Upper lobe of right lung (tissue), 1 donor: ENCODE data around the gene NCR3LG1. TPM values are rescaled to one million over a fixed set of nuclear protein-coding genes. Genes with fewer than 3 reads are reported as not detected.

Experiments used
- ATAC-seq: fragments of 200-7000 bp; cut with Tn5 transposase; one replicate; pipeline ENCODE4 v1.9.1; 2020; ENCODE audit warnings: mild to moderate bottlenecking, moderate library complexity
- DNase-seq: peaks from one replicate; pipeline ENCODE4 v3.0.0-alpha.2; 2020
- H3K27ac ChIP-seq: fragments of 200-600 bp; one replicate; pipeline ENCODE4 v1.8.0; 2022
- H3K27me3 ChIP-seq: fragments of 200-600 bp; one replicate; pipeline ENCODE4 v1.8.0; 2022; ENCODE audit warnings: mild to moderate bottlenecking
- H3K36me3 ChIP-seq: fragments of 200-600 bp; one replicate; pipeline ENCODE4 v1.8.0; 2022
- H3K4me1 ChIP-seq: fragments of 200-600 bp; one replicate; pipeline ENCODE4 v1.8.0; 2022
- H3K4me3 ChIP-seq: fragments of 200-600 bp; one replicate; pipeline ENCODE4 v1.8.0; 2022; ENCODE audit warnings: mild to moderate bottlenecking
- H3K9me3 ChIP-seq: fragments of 200-600 bp; one replicate; pipeline ENCODE4 v1.8.0; 2022
- intact Hi-C: fragments of 100-400 bp; cut with DNase I; formaldehyde crosslinking; loops from one replicate; pipeline ENCODE4 v1.11.0; 2022
- total RNA-seq: library from RNA; stranded (reverse); fragmentation: NEBNext Ultra II Directional; extraction: Animal tissue kit (Norgen Biotek cat#: 25700); gene quantifications from one replicate; pipeline ENCODE4 v1.2.1, GENCODE V29; 2021
- TF ChIP-seq, protein P1 (sequence below): fragments of 200-600 bp; IDR thresholded peaks from one replicate; pipeline ENCODE4 v1.8.0; 2022; ENCODE audit warnings: antibody characterized with exemption
- donor health status: DM: no; HTN: yes; CAD: no; lungs with severe emphysema.

NCR3LG1 gene
- total RNA-seq, 1 donor from 2014 or later, result 5.6 TPM

DNA sequence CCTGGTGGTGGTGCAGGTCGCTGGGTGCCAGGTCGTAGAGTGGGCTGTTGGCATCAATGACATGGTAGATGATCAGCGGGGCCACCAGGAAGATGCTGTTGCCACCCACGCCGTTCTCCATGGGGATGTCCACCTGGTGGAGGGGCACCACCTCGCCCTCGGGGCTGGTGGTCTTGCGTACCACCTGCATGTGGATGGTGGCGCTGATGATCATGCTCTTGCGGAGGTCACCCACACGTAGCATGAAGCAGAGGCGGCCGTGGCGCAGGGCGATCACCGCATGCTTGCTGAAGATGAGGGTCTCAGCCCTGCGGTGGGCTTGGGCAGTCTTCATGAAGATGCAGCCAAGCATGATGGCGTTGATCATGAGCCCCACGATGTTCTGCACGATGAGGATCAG, 35.7 kb downstream of the NCR3LG1 start:
- no peak for ATAC-seq
- DNase-seq, result no peak

DNA sequence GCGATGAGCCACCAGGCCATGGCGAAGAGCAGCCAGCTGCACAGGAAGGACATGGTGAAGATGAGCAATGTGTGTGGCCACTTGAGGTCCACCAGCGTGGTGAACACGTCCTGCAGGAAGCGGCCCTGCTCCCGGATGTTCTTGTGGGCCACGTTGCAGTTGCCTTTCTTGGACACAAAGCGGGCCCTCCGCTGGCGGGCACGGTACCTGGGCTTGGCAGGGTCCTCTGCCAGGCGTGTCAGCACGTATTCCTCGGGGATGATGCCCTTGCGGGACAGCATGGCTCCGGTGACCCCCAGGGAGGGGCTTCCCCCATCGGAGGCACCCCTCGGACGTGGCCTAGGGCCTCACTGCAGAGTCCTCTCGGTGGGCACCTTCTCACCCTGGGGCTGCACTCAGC, 36.2 kb downstream of the NCR3LG1 start:
- Histone ChIP-seq H3K9me3 (no peaks in the 10 kb centered on the region), H3K36me3 (no peaks in the 10 kb centered on the region), H3K27me3 (peaks cover 10% of the 10 kb centered on the region), H3K4me1 (peaks cover 3% of the 10 kb centered on the region), H3K4me3 (no peak overlapping the region), H3K27ac (no peak overlapping the region)
- TF ChIP-seq, protein P1, sequence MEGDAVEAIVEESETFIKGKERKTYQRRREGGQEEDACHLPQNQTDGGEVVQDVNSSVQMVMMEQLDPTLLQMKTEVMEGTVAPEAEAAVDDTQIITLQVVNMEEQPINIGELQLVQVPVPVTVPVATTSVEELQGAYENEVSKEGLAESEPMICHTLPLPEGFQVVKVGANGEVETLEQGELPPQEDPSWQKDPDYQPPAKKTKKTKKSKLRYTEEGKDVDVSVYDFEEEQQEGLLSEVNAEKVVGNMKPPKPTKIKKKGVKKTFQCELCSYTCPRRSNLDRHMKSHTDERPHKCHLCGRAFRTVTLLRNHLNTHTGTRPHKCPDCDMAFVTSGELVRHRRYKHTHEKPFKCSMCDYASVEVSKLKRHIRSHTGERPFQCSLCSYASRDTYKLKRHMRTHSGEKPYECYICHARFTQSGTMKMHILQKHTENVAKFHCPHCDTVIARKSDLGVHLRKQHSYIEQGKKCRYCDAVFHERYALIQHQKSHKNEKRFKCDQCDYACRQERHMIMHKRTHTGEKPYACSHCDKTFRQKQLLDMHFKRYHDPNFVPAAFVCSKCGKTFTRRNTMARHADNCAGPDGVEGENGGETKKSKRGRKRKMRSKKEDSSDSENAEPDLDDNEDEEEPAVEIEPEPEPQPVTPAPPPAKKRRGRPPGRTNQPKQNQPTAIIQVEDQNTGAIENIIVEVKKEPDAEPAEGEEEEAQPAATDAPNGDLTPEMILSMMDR, result no peak
- no peak for ATAC-seq
- DNase-seq, result no peak
- intact Hi-C loops, result no loop called here

More for the DNA sequence above, 35.7 kb downstream of the NCR3LG1 start:
- TF ChIP-seq, protein P1, result no peak
- intact Hi-C loops, result no loop called here
- no peaks in the 10 kb centered on the region for H3K36me3 ChIP-seq
- no peak overlapping the region for H3K4me3 ChIP-seq
- no peak overlapping the region for H3K27ac ChIP-seq
- peaks cover 3% of the 10 kb centered on the region for H3K4me1 ChIP-seq
- H3K9me3 ChIP-seq, result no peaks in the 10 kb centered on the region
- peaks cover 10% of the 10 kb centered on the region for H3K27me3 ChIP-seq

DNA sequence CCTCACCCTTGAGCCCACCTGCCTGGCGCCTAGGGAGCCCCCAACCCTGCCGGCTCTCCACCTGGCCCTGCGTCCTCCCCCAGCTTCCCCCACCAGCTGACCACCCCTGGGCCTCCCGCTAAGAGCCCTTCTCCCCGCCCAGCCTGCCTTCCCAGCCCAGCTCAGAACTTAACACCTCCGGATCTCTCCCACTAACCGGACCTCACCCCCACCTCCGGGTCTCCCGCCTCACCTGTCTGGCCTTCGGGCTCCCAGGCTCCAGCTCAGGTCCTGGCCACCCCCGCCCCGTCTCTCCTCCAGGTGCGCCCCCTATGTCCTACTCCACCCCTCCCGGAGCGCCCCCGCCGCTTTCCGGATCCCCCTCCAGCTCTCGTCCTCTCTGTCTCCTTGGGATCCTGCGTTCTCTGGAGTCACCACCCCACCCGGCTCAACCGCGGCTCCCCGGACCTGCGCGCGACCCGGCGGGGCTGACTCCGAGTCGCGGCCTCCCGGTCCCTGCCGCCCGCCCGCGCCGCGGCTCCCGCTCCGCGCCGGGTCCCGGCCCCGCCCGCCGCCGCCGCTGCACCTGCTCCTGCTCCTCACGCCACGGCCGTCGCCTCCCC, 37.1 kb downstream of the NCR3LG1 start, which contains the start of gene KCNJ11:
Gene KCNJ11, minus strand, starts transcription at position 51 of the 602 bp plus-strand sequence. CDS start 568 bp downstream, outside the sequence.
- no peaks in the 10 kb centered on the region for H3K9me3 ChIP-seq
- ATAC-seq, result peak; percentile 44
- H3K27ac ChIP-seq, result peak within 1 kb of the TSS; percentile 37
- peaks cover 3% of the 10 kb centered on the region for H3K4me1 ChIP-seq
- DNase-seq, result no peak
- H3K4me3 ChIP-seq, result peak within 1 kb of the TSS; percentile 48
- H3K36me3 ChIP-seq, result no peaks in the 10 kb centered on the region
- intact Hi-C loops, result no loop called here
- peaks cover 10% of the 10 kb centered on the region for H3K27me3 ChIP-seq
- TF ChIP-seq, protein P1, result no peak

DNA sequence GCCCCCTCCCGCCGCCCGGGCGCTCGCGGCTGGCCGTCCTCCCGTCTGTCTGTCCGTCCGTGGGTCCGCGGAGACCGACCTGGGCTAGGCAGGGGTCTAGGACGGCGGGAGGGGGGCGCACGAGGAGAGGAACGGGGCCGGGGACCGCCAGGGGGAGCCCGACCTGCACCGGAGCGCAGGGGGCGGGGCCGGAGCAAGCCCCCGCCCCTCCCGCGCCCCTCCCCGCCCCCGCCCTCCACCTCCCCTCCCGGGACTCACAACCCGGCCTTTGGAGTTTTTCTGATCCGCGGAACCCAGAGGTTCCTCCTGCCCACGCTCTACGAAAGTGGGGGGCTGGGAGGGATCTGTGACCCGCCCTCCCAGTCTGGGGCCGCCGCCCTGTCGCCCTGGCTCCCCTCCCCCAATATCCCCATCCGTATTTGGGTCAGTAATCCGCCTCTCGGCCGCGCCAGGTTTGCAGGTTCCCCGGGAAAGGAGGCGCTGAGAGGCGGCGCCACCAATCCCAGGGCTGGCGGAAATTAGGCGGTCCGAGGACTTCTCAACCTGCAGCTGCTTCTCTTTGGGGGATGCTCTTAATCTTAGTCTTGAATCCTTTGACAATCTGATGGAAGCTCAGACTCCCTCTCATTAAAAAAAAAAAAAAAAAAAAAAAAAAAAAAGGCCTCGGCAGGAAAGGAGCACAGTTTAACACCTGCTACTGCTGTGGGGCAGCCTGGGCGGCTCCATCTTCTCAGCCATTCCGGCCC, 37.8 kb downstream of the NCR3LG1 start:
- Histone ChIP-seq H3K4me1 (peaks cover 3% of the 10 kb centered on the region), H3K9me3 (no peaks in the 10 kb centered on the region), H3K27ac (peak overlapping the region; percentile 37), H3K36me3 (no peaks in the 10 kb centered on the region), H3K27me3 (peaks cover 10% of the 10 kb centered on the region), H3K4me3 (peak overlapping the region; percentile 48)
- DNase-seq (peak; percentile 91), ATAC-seq (peak; percentile 88)
- TF ChIP-seq, protein P1, result peak; percentile 75
- intact Hi-C loops, result no loop called here

DNA sequence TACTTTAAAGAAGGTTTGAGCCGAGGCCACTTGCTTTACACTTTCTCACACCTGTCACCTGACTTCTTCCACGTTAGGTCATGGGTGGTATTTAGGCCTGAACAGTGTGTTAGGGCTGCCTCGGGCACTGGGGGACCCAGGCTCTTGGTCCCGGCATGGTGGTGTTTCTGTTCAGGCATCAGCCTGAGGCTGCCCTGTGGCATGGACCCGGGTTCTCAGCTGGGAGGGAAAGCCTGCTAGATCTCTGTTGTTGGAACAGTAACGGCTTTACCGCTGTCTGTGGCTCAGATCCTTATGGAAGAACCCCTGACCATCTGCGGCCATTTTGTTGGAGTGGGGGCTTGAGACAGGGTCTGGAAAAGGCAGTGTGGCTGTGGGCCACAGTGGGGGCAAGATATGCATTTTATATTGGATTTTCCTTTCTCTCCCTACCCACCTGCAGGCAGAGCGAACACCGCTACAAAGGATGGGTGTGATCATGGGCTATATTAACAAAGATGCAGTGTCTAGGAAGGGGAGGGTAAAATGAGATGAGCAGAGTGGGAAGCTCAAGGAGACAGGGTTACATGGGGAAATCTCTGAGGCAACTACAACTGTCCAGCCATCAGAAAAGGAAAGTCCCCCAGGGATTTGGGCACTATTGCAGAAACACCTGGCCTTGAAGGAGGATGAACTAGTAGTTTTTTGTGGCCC, 38.5 kb downstream of the NCR3LG1 start:
- peaks cover 3% of the 10 kb centered on the region for H3K4me1 ChIP-seq

More for the DNA sequence above, 38.5 kb downstream of the NCR3LG1 start:
- Histone ChIP-seq H3K4me3 (peak overlapping the region; percentile 48), H3K27me3 (peaks cover 10% of the 10 kb centered on the region), H3K9me3 (no peaks in the 10 kb centered on the region), H3K36me3 (no peaks in the 10 kb centered on the region), H3K27ac (no peak overlapping the region)
- ATAC-seq (no peak), DNase-seq (no peak)
- intact Hi-C loops, result no loop called here
- TF ChIP-seq, protein P1, result no peak
